Fibroblast of lung (primary cell): ENCODE data around the gene NBPF20. TPM values are rescaled to one million over a fixed set of nuclear protein-coding genes. Genes with fewer than 3 reads are reported as not detected.
A peak's percentile ranks its signal among the peaks of the same experiment; 100 is the strongest.
"Not testable (repeated sequence)": the region's sequence is repeated elsewhere in the genome, so short reads cannot be mapped to it uniquely, and the experiment has no call there.

ENCODE experiments used
- DNase-seq, 2 donors: peaks; one replicate each; pipeline versions ENCODE4 v3.0.0 to v3.0.0-alpha.2; 2010; ENCODE audit warnings: low read depth in 2 of 2
- H2AFZ ChIP-seq: 2 replicates; pipeline ENCODE4 v1.5.1; 2012; ENCODE audit warnings: low read length, control low read depth, inconsistent platforms
- H3K27ac ChIP-seq: 2 replicates; pipeline ENCODE4 v1.5.1; 2011; ENCODE audit warnings: low read length, control low read depth; ENCODE audit not compliant: insufficient read depth
- H3K27me3 ChIP-seq: 2 replicates; pipeline ENCODE4 v1.5.1; 2011; ENCODE audit warnings: mild to moderate bottlenecking, low read length; ENCODE audit not compliant: control insufficient read depth, insufficient read depth
- H3K36me3 ChIP-seq: 2 replicates; pipeline ENCODE4 v1.5.1; 2011; ENCODE audit warnings: low read length; ENCODE audit not compliant: control insufficient read depth, insufficient read depth
- H3K4me1 ChIP-seq: 2 replicates; pipeline ENCODE4 v1.5.1; 2011; ENCODE audit warnings: low read length; ENCODE audit not compliant: control insufficient read depth, insufficient read depth; ENCODE audit errors: extremely low read depth
- H3K4me2 ChIP-seq: 2 replicates; pipeline ENCODE4 v1.5.1; 2011; ENCODE audit warnings: low read length, control low read depth; ENCODE audit not compliant: insufficient read depth; ENCODE audit errors: extremely low read depth
- H3K4me3 ChIP-seq, 4 experiments: fragments of 200-600 bp in 1 of 4; sonication (generic) in 1 of 4; replicated peaks in 1 of 4; 2 replicates each; pipeline ENCODE4 v1.5.1; 2011 to 2016; ENCODE audit warnings: low read length in 4 of 4, low read depth in 3 of 4, mild to moderate bottlenecking in 3 of 4, control low read depth in 2 of 4, inconsistent platforms in 1 of 4, mixed read lengths in 1 of 4; ENCODE audit not compliant: insufficient read depth in 1 of 4; ENCODE audit errors: control extremely low read depth in 1 of 4
- H3K79me2 ChIP-seq: 2 replicates; pipeline ENCODE4 v1.5.1; 2012; ENCODE audit warnings: mild to moderate bottlenecking, low read length, inconsistent platforms; ENCODE audit not compliant: control insufficient read depth, insufficient read depth
- H3K9ac ChIP-seq: 2 replicates; pipeline ENCODE4 v1.5.1; 2011; ENCODE audit warnings: mild to moderate bottlenecking, low read length, control low read depth; ENCODE audit not compliant: insufficient read depth
- H3K9me3 ChIP-seq: 2 replicates; pipeline ENCODE4 v1.5.1; 2012; ENCODE audit warnings: low read depth, low read length; ENCODE audit not compliant: control insufficient read depth, insufficient read depth
- H4K20me1 ChIP-seq: 2 replicates; pipeline ENCODE4 v1.5.1; 2011; ENCODE audit warnings: low read length; ENCODE audit not compliant: control insufficient read depth, insufficient read depth; ENCODE audit errors: extremely low read depth
- EZH2 ChIP-seq: IDR thresholded peaks from 2 replicates; pipeline ENCODE4 v1.5.1; 2012; ENCODE audit warnings: low read length, control low read depth, mild to moderate bottlenecking; ENCODE audit errors: missing control alignments
- polyA minus RNA-seq: library from RNA; depleted of rRNA, polyadenylated mRNA; stranded (reverse); fragments of >200 nt; gene quantifications from 2 replicates; pipeline ENCODE4 v1.2.3, GENCODE V29; 2011; ENCODE audit warnings: low replicate concordance
- polyA plus RNA-seq, 2 donors: library from polyadenylated mRNA; depleted of rRNA in 1 of 2; stranded (reverse) in 1 of 2; unstranded in 1 of 2; fragments of >200 nt; gene quantifications; 2 replicates each; pipeline ENCODE4 v1.2.1, GENCODE V29; 2011 to 2012; ENCODE audit warnings: missing spikeins in 1 of 2
- total RNA-seq: library from RNA; depleted of rRNA; stranded (reverse); fragments of >200 nt; gene quantifications from 2 replicates; pipeline ENCODE4 v1.2.1, GENCODE V29; 2014
- TF ChIP-seq, protein P1 (sequence below), 2 donors: IDR thresholded peaks in 1 of 2; conservative IDR thresholded peaks in 1 of 2; 1 replicate in 1 of 2; 2 replicates in 1 of 2; pipeline ENCODE4 v1.5.1; 2011 to 2012; ENCODE audit warnings: low read length in 2 of 2, control low read depth in 1 of 2, inconsistent platforms in 1 of 2, low read depth in 1 of 2, mild to moderate bottlenecking in 1 of 2

The NBPF20 gene, protein sequence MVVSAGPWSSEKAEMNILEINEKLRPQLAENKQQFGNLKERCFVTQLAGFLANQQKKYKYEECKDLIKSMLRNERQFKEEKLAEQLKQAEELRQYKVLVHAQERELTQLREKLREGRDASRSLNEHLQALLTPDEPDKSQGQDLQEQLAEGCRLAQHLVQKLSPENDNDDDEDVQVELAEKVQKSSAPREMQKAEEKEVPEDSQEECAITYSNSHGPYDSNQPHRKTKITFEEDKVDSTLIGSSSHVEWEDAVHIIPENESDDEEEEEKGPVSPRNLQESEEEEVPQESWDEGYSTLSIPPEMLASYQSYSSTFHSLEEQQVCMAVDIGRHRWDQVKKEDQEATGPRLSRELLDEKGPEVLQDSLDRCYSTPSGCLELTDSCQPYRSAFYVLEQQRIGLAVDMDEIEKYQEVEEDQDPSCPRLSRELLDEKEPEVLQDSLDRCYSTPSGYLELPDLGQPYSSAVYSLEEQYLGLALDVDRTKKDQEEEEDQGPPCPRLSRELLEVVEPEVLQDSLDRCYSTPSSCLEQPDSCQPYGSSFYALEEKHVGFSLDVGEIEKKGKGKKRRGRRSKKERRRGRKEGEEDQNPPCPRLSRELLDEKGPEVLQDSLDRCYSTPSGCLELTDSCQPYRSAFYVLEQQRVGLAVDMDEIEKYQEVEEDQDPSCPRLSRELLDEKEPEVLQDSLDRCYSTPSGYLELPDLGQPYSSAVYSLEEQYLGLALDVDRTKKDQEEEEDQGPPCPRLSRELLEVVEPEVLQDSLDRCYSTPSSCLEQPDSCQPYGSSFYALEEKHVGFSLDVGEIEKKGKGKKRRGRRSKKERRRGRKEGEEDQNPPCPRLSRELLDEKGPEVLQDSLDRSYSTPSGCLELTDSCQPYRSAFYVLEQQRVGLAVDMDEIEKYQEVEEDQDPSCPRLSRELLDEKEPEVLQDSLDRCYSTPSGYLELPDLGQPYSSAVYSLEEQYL (N-terminal part only)
- 1.3 and 2.8 TPM in 2 replicates for total RNA-seq
- 2.5 and 2.7 TPM in 2 replicates for polyA plus RNA-seq
- polyA plus RNA-seq (2012), result 1.9 and 2.0 TPM in 2 replicates
- 0.48 and 4.7 TPM in 2 replicates for polyA minus RNA-seq

- H3K9me3 ChIP-seq, result no peaks in the 10 kb centered on the region
Observed at GRCh38 chr1:145425436-145426029, at the start of gene NBPF20. Gene NBPF20, minus strand, starts transcription at chr1:145425603. Its CDS starts 20,331 bp downstream, at chr1:145405272.

DNA sequence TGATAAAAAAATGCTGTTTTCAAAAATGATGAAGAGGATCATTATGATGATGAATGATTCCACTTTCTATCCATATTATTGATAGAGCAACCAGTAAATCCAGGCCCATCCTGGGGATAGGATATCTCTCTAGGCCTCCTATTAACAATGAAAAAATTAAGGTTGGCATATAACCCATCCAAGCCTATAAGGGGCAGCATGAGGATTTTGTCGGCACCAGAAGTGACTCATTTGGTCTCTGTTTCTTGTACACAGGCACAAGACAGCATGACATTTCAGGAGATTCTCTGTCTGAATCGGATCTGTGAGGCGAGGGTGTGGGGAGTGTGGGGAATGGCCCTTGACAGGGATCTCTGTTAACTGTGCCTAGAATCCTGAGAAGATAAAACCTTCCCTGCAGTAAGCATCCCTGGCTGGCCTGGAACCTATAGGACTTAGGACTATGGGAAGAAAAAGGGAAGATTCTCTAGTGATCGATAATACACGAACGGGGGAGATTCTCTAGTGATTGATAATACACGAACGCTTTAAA lies 49.5 kb upstream of the NBPF20 start:
- H3K9ac ChIP-seq, DNase-seq, H3K4me2 ChIP-seq, H3K36me3 ChIP-seq, H4K20me1 ChIP-seq, H3K4me3 ChIP-seq, H3K27ac ChIP-seq, H3K4me1 ChIP-seq, H3K9me3 ChIP-seq, H3K27me3 ChIP-seq, H3K79me2 ChIP-seq, H2AFZ ChIP-seq: not testable (repeated sequence)

More at GRCh38 chr1:145425436-145426029, at the start of gene NBPF20:
- H3K4me1 ChIP-seq, result no peaks in the 10 kb centered on the region
- peaks cover 23% of the 10 kb centered on the region for H3K27me3 ChIP-seq
- TF ChIP-seq, protein P1, sequence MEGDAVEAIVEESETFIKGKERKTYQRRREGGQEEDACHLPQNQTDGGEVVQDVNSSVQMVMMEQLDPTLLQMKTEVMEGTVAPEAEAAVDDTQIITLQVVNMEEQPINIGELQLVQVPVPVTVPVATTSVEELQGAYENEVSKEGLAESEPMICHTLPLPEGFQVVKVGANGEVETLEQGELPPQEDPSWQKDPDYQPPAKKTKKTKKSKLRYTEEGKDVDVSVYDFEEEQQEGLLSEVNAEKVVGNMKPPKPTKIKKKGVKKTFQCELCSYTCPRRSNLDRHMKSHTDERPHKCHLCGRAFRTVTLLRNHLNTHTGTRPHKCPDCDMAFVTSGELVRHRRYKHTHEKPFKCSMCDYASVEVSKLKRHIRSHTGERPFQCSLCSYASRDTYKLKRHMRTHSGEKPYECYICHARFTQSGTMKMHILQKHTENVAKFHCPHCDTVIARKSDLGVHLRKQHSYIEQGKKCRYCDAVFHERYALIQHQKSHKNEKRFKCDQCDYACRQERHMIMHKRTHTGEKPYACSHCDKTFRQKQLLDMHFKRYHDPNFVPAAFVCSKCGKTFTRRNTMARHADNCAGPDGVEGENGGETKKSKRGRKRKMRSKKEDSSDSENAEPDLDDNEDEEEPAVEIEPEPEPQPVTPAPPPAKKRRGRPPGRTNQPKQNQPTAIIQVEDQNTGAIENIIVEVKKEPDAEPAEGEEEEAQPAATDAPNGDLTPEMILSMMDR (conservative IDR thresholded peaks at IDR 0.05 in 1 of 2, IDR thresholded peaks at IDR 0.05 in 1 of 2; ENCODE audit: low read depth in 1 of 2, low read length in 2 of 2), result no peak
- no peak for TF ChIP-seq EZH2
- H3K4me2 ChIP-seq, result peak within 1 kb of the TSS; percentile 79
- peak within 1 kb of the TSS; percentile 51 for H3K27ac ChIP-seq
- DNase-seq, result peak; percentile 53 to 59
- peaks cover 2% of the 10 kb centered on the region for H3K79me2 ChIP-seq
- peak within 1 kb of the TSS; percentile 63 to 73 (median 70) for H3K4me3 ChIP-seq
- H4K20me1 ChIP-seq, result no peaks in the 10 kb centered on the region
- H2AFZ ChIP-seq, result peak within 1 kb of the TSS; percentile 92
- peak within 1 kb of the TSS; percentile 66 for H3K9ac ChIP-seq
- H3K36me3 ChIP-seq, result no peaks in the 10 kb centered on the region

- not testable (repeated sequence) for H3K4me3 ChIP-seq, H3K79me2 ChIP-seq, H3K9me3 ChIP-seq, DNase-seq, H3K27me3 ChIP-seq, H3K36me3 ChIP-seq, H3K9ac ChIP-seq, H2AFZ ChIP-seq, H4K20me1 ChIP-seq, H3K4me1 ChIP-seq, H3K4me2 ChIP-seq, H3K27ac ChIP-seq
Observed at GRCh38 chr1:145472731-145473130, 47.3 kb upstream of the NBPF20 start.

- not testable (repeated sequence) for H3K4me2 ChIP-seq, H4K20me1 ChIP-seq, H3K36me3 ChIP-seq, H3K9me3 ChIP-seq, H3K4me3 ChIP-seq, H3K4me1 ChIP-seq, H3K9ac ChIP-seq, H2AFZ ChIP-seq, H3K79me2 ChIP-seq, DNase-seq, H3K27me3 ChIP-seq, H3K27ac ChIP-seq
Observed at GRCh38 chr1:145471365-145471764, 46.0 kb upstream of the NBPF20 start.

DNA sequence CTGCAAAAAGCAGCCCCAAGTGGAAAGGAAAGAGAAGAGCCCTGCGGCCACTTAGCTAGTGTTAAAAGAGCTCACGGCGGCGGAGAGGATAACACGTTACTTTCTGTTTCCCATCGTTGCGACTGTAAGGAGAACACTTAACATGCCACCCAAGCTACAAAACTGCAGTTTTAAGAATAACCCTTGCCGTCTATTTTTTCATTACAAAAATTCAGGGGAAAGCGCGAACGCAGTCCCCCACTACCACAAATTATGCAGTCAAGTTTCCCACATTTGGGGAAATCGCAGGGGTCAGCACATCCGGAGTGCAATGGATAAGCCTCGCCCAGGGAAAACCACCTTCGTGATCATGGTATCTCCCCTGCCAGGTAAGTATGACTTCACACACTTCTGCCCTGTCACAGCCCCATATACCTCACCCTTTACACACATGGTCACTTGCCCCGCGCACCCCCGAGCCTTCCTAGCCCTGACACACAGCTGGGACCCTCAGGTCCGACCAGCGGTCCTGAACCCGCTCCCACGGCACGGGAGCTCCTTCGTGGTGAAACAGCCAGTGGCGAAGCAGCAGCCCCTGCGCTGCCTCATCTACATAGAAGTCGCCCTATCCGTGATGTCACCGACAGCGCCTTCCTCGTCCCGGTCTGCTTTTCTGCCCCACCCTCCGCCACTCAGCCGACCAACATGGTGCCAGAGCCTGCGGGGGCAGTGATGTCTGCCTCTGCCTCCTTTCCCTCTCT lies 40.2 kb upstream of the NBPF20 start:
- H3K4me1 ChIP-seq, H3K36me3 ChIP-seq, H3K27me3 ChIP-seq, H3K9me3 ChIP-seq, H3K79me2 ChIP-seq, H4K20me1 ChIP-seq, H2AFZ ChIP-seq: not testable (repeated sequence)
- DNase-seq, result peak; percentile 91 to 93
- peak overlapping the region; percentile 57 for H3K27ac ChIP-seq
- H3K4me3 ChIP-seq, result peak overlapping the region; percentile 19 to 55 (median 39)
- H3K4me2 ChIP-seq, result peak overlapping the region; percentile 58
- H3K9ac ChIP-seq, result peak overlapping the region; percentile 37
